ENCODE measurements around the gene C14orf93. TPM values are rescaled to one million over a fixed set of nuclear protein-coding genes. Genes with fewer than 3 reads are reported as not detected.
A peak's percentile ranks its signal among the peaks of the same experiment; 100 is the strongest.

The C14orf93 gene
- total and polyA plus RNA-seq, 5 donors from 2014 or later: 4.7 to 8.5 (median 7.1) TPM

GRCh38 chr14:23028799-23029198, 18.9 kb upstream of the C14orf93 start:
- H3K27me3 Mint-ChIP-seq: peaks cover 5% of the 10 kb centered on the region
- peaks cover 0 to 3% (median 0%) of the 10 kb centered on the region in 7 donors for H3K9me3 Mint-ChIP-seq
- ATAC-seq (ENCODE audit: low read depth in 2 of 2) (peak; percentile 43 to 60), DNase-seq (peak in 2 of 3 donors; percentile 28)
- H3K27ac Mint-ChIP-seq: peak overlapping the region; percentile 35 to 86 (median 85)
- Histone ChIP-seq H3K36me3 (ENCODE audit: control insufficient read depth, insufficient read depth, low read length) (peaks cover 27% of the 10 kb centered on the region), H3K4me1 (ENCODE audit: control insufficient read depth, insufficient read depth, low read length, poor library complexity, severe bottlenecking) (peaks cover 23% of the 10 kb centered on the region), H3K27me3 (ENCODE audit: control insufficient read depth, insufficient read depth, low read length) (no peaks in the 10 kb centered on the region), H3K27ac (ENCODE audit: insufficient read depth, low read length, poor library complexity, severe bottlenecking) (peak overlapping the region; percentile 34), H3K9me3 (ENCODE audit: control insufficient read depth in 2 of 2, low read length in 2 of 2) (no peaks in the 10 kb centered on the region), H3K4me3 (ENCODE audit: low read depth, low read length) (peak overlapping the region; percentile 24)
- H3K4me1 Mint-ChIP-seq: peaks cover 18 to 67% (median 31%) of the 10 kb centered on the region in 4 donors
- peak overlapping the region; percentile 28 to 61 (median 47) for H3K4me3 Mint-ChIP-seq
- peaks cover 42% of the 10 kb centered on the region for H3K36me3 Mint-ChIP-seq

GRCh38 chr14:23025151-23025814, 15.3 kb upstream of the C14orf93 start:
- Histone ChIP-seq H3K4me1 (ENCODE audit: control insufficient read depth, insufficient read depth, low read length, poor library complexity, severe bottlenecking) (peaks cover 16% of the 10 kb centered on the region), H3K27me3 (ENCODE audit: control insufficient read depth, insufficient read depth, low read length) (no peaks in the 10 kb centered on the region), H3K9me3 (ENCODE audit: control insufficient read depth in 2 of 2, low read length in 2 of 2) (no peaks in the 10 kb centered on the region), H3K4me3 (ENCODE audit: low read depth, low read length) (no peak overlapping the region), H3K27ac (ENCODE audit: insufficient read depth, low read length, poor library complexity, severe bottlenecking) (no peak overlapping the region), H3K36me3 (ENCODE audit: control insufficient read depth, insufficient read depth, low read length) (peaks cover 14% of the 10 kb centered on the region)
- peaks cover 41% of the 10 kb centered on the region for H3K36me3 Mint-ChIP-seq
- peaks cover 17 to 55% (median 27%) of the 10 kb centered on the region in 4 donors for H3K4me1 Mint-ChIP-seq
- H3K4me3 Mint-ChIP-seq: peak overlapping the region in 3 of 4 donors; percentile 22 to 72 (median 51)
- peak overlapping the region; percentile 86 to 95 (median 87) for H3K27ac Mint-ChIP-seq
- H3K27me3 Mint-ChIP-seq: peaks cover 5% of the 10 kb centered on the region
- ATAC-seq (ENCODE audit: low read depth in 2 of 2) (peak in 1 of 2 donors; percentile 28), DNase-seq (no peak)
- peaks cover 0 to 3% (median 0%) of the 10 kb centered on the region in 7 donors for H3K9me3 Mint-ChIP-seq

- no peak for ATAC-seq (ENCODE audit: low read depth in 2 of 2)
- peaks cover 17 to 55% (median 26%) of the 10 kb centered on the region in 4 donors for H3K4me1 Mint-ChIP-seq
- peaks cover 16% of the 10 kb centered on the region for H3K4me1 ChIP-seq (ENCODE audit: control insufficient read depth, insufficient read depth, low read length, poor library complexity, severe bottlenecking)
- H3K9me3 Mint-ChIP-seq: peaks cover 0 to 3% (median 0%) of the 10 kb centered on the region in 7 donors
- no peak for DNase-seq
- H3K27me3 ChIP-seq (ENCODE audit: control insufficient read depth, insufficient read depth, low read length): no peaks in the 10 kb centered on the region
- peaks cover 14% of the 10 kb centered on the region for H3K36me3 ChIP-seq (ENCODE audit: control insufficient read depth, insufficient read depth, low read length)
- peaks cover 41% of the 10 kb centered on the region for H3K36me3 Mint-ChIP-seq
- H3K27ac Mint-ChIP-seq: peak overlapping the region; percentile 42 to 95 (median 86)
- H3K27me3 Mint-ChIP-seq: peaks cover 5% of the 10 kb centered on the region
- no peak overlapping the region for H3K4me3 ChIP-seq (ENCODE audit: low read depth, low read length)
- H3K9me3 ChIP-seq (ENCODE audit: control insufficient read depth in 2 of 2, low read length in 2 of 2): no peaks in the 10 kb centered on the region
- no peak overlapping the region for H3K27ac ChIP-seq (ENCODE audit: insufficient read depth, low read length, poor library complexity, severe bottlenecking)
- H3K4me3 Mint-ChIP-seq: peak overlapping the region in 1 of 4 donors; percentile 26
Observed at GRCh38 chr14:23024612-23025075, 14.7 kb upstream of the C14orf93 start.

- Histone ChIP-seq H3K9me3 (ENCODE audit: control insufficient read depth in 2 of 2, low read length in 2 of 2) (no peaks in the 10 kb centered on the region), H3K36me3 (ENCODE audit: control insufficient read depth, insufficient read depth, low read length) (peaks cover 11% of the 10 kb centered on the region), H3K4me1 (ENCODE audit: control insufficient read depth, insufficient read depth, low read length, poor library complexity, severe bottlenecking) (peaks cover 8% of the 10 kb centered on the region), H3K27me3 (ENCODE audit: control insufficient read depth, insufficient read depth, low read length) (no peaks in the 10 kb centered on the region), H3K4me3 (ENCODE audit: low read depth, low read length) (no peak overlapping the region), H3K27ac (ENCODE audit: insufficient read depth, low read length, poor library complexity, severe bottlenecking) (no peak overlapping the region)
- Mint-ChIP-seq H3K9me3 (peaks cover 0 to 3% (median 0%) of the 10 kb centered on the region in 7 donors), H3K4me3 (peak overlapping the region in 1 of 4 donors; percentile 2), H3K4me1 (peaks cover 15 to 47% (median 19%) of the 10 kb centered on the region in 4 donors), H3K27me3 (peaks cover 5% of the 10 kb centered on the region), H3K36me3 (peaks cover 35% of the 10 kb centered on the region), H3K27ac (peak overlapping the region in 2 of 3 donors; percentile 58 to 59)
- DNase-seq (no peak), ATAC-seq (ENCODE audit: low read depth in 2 of 2) (no peak)
Observed at GRCh38 chr14:23023795-23024152, 13.8 kb upstream of the C14orf93 start.

GRCh38 chr14:23023022-23023794, 13.3 kb upstream of the C14orf93 start:
- H3K27me3 Mint-ChIP-seq: peaks cover 5% of the 10 kb centered on the region
- H3K9me3 Mint-ChIP-seq: peaks cover 0 to 2% (median 0%) of the 10 kb centered on the region in 7 donors
- peaks cover 32% of the 10 kb centered on the region for H3K36me3 Mint-ChIP-seq
- H3K27me3 ChIP-seq (ENCODE audit: control insufficient read depth, insufficient read depth, low read length): no peaks in the 10 kb centered on the region
- peaks cover 12 to 44% (median 16%) of the 10 kb centered on the region in 4 donors for H3K4me1 Mint-ChIP-seq
- H3K4me3 Mint-ChIP-seq: peak overlapping the region in 3 of 4 donors; percentile 5 to 33 (median 29)
- no peak overlapping the region for H3K4me3 ChIP-seq (ENCODE audit: low read depth, low read length)
- peaks cover 5% of the 10 kb centered on the region for H3K4me1 ChIP-seq (ENCODE audit: control insufficient read depth, insufficient read depth, low read length, poor library complexity, severe bottlenecking)
- DNase-seq (no peak), ATAC-seq (ENCODE audit: low read depth in 2 of 2) (no peak)
- peak overlapping the region; percentile 58 to 79 (median 78) for H3K27ac Mint-ChIP-seq
- H3K27ac ChIP-seq (ENCODE audit: insufficient read depth, low read length, poor library complexity, severe bottlenecking): no peak overlapping the region
- H3K36me3 ChIP-seq (ENCODE audit: control insufficient read depth, insufficient read depth, low read length): peaks cover 10% of the 10 kb centered on the region
- no peaks in the 10 kb centered on the region for H3K9me3 ChIP-seq (ENCODE audit: control insufficient read depth in 2 of 2, low read length in 2 of 2)

GRCh38 chr14:23021889-23022442, 12.0 kb upstream of the C14orf93 start:
- H3K27ac ChIP-seq (ENCODE audit: insufficient read depth, low read length, poor library complexity, severe bottlenecking): no peak overlapping the region
- no peak for ATAC-seq (ENCODE audit: low read depth in 2 of 2)
- Mint-ChIP-seq H3K27ac (peak overlapping the region; percentile 2 to 53 (median 18)), H3K4me3 (no peak overlapping the region), H3K27me3 (peaks cover 5% of the 10 kb centered on the region), H3K4me1 (peaks cover 12 to 37% (median 13%) of the 10 kb centered on the region in 4 donors), H3K36me3 (peaks cover 32% of the 10 kb centered on the region), H3K9me3 (peaks cover 0 to 2% (median 0%) of the 10 kb centered on the region in 7 donors)
- no peak for DNase-seq
- peaks cover 6% of the 10 kb centered on the region for H3K36me3 ChIP-seq (ENCODE audit: control insufficient read depth, insufficient read depth, low read length)
- peaks cover 5% of the 10 kb centered on the region for H3K4me1 ChIP-seq (ENCODE audit: control insufficient read depth, insufficient read depth, low read length, poor library complexity, severe bottlenecking)
- no peak overlapping the region for H3K4me3 ChIP-seq (ENCODE audit: low read depth, low read length)
- H3K9me3 ChIP-seq (ENCODE audit: control insufficient read depth in 2 of 2, low read length in 2 of 2): no peaks in the 10 kb centered on the region
- H3K27me3 ChIP-seq (ENCODE audit: control insufficient read depth, insufficient read depth, low read length): no peaks in the 10 kb centered on the region

- Histone ChIP-seq H3K27me3 (ENCODE audit: control insufficient read depth, insufficient read depth, low read length) (no peaks in the 10 kb centered on the region), H3K9me3 (ENCODE audit: control insufficient read depth in 2 of 2, low read length in 2 of 2) (no peaks in the 10 kb centered on the region), H3K4me1 (ENCODE audit: control insufficient read depth, insufficient read depth, low read length, poor library complexity, severe bottlenecking) (peaks cover 5% of the 10 kb centered on the region), H3K36me3 (ENCODE audit: control insufficient read depth, insufficient read depth, low read length) (peaks cover 6% of the 10 kb centered on the region), H3K27ac (ENCODE audit: insufficient read depth, low read length, poor library complexity, severe bottlenecking) (no peak overlapping the region), H3K4me3 (ENCODE audit: low read depth, low read length) (no peak overlapping the region)
- DNase-seq (no peak), ATAC-seq (ENCODE audit: low read depth in 2 of 2) (no peak)
- peaks cover 32% of the 10 kb centered on the region for H3K36me3 Mint-ChIP-seq
- H3K4me1 Mint-ChIP-seq: peaks cover 12 to 36% (median 13%) of the 10 kb centered on the region in 4 donors
- peak overlapping the region in 2 of 3 donors; percentile 2 to 18 for H3K27ac Mint-ChIP-seq
- H3K4me3 Mint-ChIP-seq: no peak overlapping the region
- peaks cover 5% of the 10 kb centered on the region for H3K27me3 Mint-ChIP-seq
- peaks cover 0 to 2% (median 0%) of the 10 kb centered on the region in 7 donors for H3K9me3 Mint-ChIP-seq
Observed at GRCh38 chr14:23021434-23021833, 11.5 kb upstream of the C14orf93 start.
